VCaP (cell line): ENCODE measurements around the gene CLPX.

Experiments used
- H3K27ac ChIP-seq: fragments of 450-650 bp; 2 replicates; pipeline ENCODE4 v1.5.1; 2017
- CTCF ChIP-seq: fragments of 450-650 bp; conservative IDR thresholded peaks from 2 replicates; pipeline ENCODE4 v1.5.1; 2017; ENCODE audit warnings: mild to moderate bottlenecking, moderate library complexity

Gene CLPX

GRCh38 chr15:65204931-65205660 lies 20.0 kb upstream of the CLPX start:
- no peak overlapping the region for H3K27ac ChIP-seq
- no peak for TF ChIP-seq CTCF

- no peak for TF ChIP-seq CTCF
Measured at GRCh38 chr15:65204236-65204930, 19.2 kb upstream of the CLPX start.

GRCh38 chr15:65201918-65202317 lies 16.8 kb upstream of the CLPX start:
- no peak overlapping the region for H3K27ac ChIP-seq
- TF ChIP-seq CTCF, result no peak

More at GRCh38 chr15:65204236-65204930, 19.2 kb upstream of the CLPX start:
- no peak overlapping the region for H3K27ac ChIP-seq

- H3K27ac ChIP-seq, result no peak overlapping the region
- no peak for TF ChIP-seq CTCF
Measured at GRCh38 chr15:65198571-65198970, 13.4 kb upstream of the CLPX start.

- no peak for TF ChIP-seq CTCF
- H3K27ac ChIP-seq, result no peak overlapping the region
Measured at GRCh38 chr15:65197337-65197645, 12.1 kb upstream of the CLPX start.

- TF ChIP-seq CTCF, result no peak
- no peak overlapping the region for H3K27ac ChIP-seq
Measured at GRCh38 chr15:65196637-65197336, 11.6 kb upstream of the CLPX start.

- no peak for TF ChIP-seq CTCF
- H3K27ac ChIP-seq, result no peak overlapping the region
Measured at GRCh38 chr15:65195548-65195923, 10.4 kb upstream of the CLPX start.
